B cell (primary cell): ENCODE measurements around the gene TMEM273.

ENCODE experiments used
- EZH2 ChIP-seq: IDR thresholded peaks from 2 replicates; pipeline ENCODE4 v1.6.1; 2012; ENCODE audit warnings: borderline replicate concordance, low read depth, mild to moderate bottlenecking, moderate library complexity, low read length; ENCODE audit not compliant: insufficient read depth, poor library complexity, severe bottlenecking
- TF ChIP-seq, protein P1 (sequence below): fragments of 200-600 bp; IDR thresholded peaks from one replicate; pipeline ENCODE4 v1.8.0; 2022; ENCODE audit warnings: antibody characterized with exemption, mild to moderate bottlenecking

DNA sequence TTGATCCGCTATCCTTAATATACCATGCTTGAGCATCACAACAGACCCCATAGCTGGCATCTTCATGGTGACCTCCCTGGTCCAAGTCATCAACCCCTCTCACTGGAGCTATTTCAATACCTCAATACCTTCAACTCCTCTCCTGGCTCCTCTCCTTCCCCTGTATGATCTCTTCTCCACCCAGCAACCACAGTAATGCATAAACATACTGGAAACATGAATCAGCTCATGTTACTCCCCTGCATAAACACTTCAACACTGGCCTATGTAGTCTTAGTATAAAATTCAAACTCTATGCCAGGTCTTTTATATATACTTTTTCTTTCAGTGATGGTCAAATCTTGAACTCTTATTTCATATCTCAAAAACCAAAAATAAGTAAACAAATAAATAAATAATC is 31.8 kb upstream of the TMEM273 start:
- TF ChIP-seq, protein P1, sequence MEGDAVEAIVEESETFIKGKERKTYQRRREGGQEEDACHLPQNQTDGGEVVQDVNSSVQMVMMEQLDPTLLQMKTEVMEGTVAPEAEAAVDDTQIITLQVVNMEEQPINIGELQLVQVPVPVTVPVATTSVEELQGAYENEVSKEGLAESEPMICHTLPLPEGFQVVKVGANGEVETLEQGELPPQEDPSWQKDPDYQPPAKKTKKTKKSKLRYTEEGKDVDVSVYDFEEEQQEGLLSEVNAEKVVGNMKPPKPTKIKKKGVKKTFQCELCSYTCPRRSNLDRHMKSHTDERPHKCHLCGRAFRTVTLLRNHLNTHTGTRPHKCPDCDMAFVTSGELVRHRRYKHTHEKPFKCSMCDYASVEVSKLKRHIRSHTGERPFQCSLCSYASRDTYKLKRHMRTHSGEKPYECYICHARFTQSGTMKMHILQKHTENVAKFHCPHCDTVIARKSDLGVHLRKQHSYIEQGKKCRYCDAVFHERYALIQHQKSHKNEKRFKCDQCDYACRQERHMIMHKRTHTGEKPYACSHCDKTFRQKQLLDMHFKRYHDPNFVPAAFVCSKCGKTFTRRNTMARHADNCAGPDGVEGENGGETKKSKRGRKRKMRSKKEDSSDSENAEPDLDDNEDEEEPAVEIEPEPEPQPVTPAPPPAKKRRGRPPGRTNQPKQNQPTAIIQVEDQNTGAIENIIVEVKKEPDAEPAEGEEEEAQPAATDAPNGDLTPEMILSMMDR = no peak
- no peak for TF ChIP-seq EZH2
